Heart left ventricle (tissue), 16 donors: ENCODE results near the gene BEND6. TPM values are rescaled to one million over a fixed set of nuclear protein-coding genes. Genes with fewer than 3 reads are reported as not detected.

Source experiments
- ATAC-seq, 4 donors: fragments of 200-7000 bp; cut with Tn5 transposase; one replicate each; pipeline ENCODE4 v1.9.1; 2020 to 2022; ENCODE audit warnings: moderate library complexity in 4 of 4, mild to moderate bottlenecking in 3 of 4, moderate number of reproducible peaks in 1 of 4
- DNase-seq, 5 donors: peaks; one replicate each; pipeline ENCODE4 v3.0.0-alpha.2; 2020
- H3K27ac ChIP-seq, 12 donors: fragments of 200-600 bp; sonication (generic) in 4 of 12; one replicate each; pipeline versions ENCODE4 v1.5.0 to v1.8.0; 2016 to 2022; ENCODE audit warnings: mild to moderate bottlenecking in 2 of 12
- H3K27me3 ChIP-seq, 9 donors: fragments of 200-600 bp; sonication (generic) in 2 of 9; one replicate each; pipeline versions ENCODE4 v1.5.1 to v1.8.0; 2016 to 2022; ENCODE audit warnings: mild to moderate bottlenecking in 3 of 9
- H3K36me3 ChIP-seq, 9 donors: fragments of 200-600 bp; sonication (generic) in 2 of 9; one replicate each; pipeline versions ENCODE4 v1.5.0 to v1.8.0; 2018 to 2022; ENCODE audit warnings: mild to moderate bottlenecking in 2 of 9
- H3K4me1 ChIP-seq, 12 donors: fragments of 200-600 bp; sonication (generic) in 4 of 12; one replicate each; pipeline versions ENCODE4 v1.5.0 to v1.8.0; 2016 to 2022; ENCODE audit warnings: mild to moderate bottlenecking in 3 of 12
- H3K4me3 ChIP-seq, 12 donors: fragments of 200-600 bp; sonication (generic) in 4 of 12; one replicate each; pipeline versions ENCODE4 v1.5.0 to v1.8.0; 2017 to 2022; ENCODE audit warnings: mild to moderate bottlenecking in 9 of 12, moderate library complexity in 4 of 12
- H3K9me3 ChIP-seq, 12 donors: fragments of 200-600 bp; sonication (generic) in 4 of 12; one replicate each; pipeline versions ENCODE4 v1.5.0 to v1.8.0; 2016 to 2022; ENCODE audit warnings: mild to moderate bottlenecking in 1 of 12
- POLR2A ChIP-seq, 2 donors: fragments of 450-650 bp; IDR thresholded peaks; one replicate each; pipeline ENCODE4 v1.6.1; 2017; ENCODE audit warnings: antibody characterized with exemption in 2 of 2, mild to moderate bottlenecking in 2 of 2, moderate library complexity in 2 of 2
- WGBS, 4 donors: extraction: QIAGEN DNeasy Blood & Tissue Kit in 2 of 4; methylation state at CpG; one replicate each; pipeline versions ENCODE4 v1.1.5 to v1.1.7; 2013 to 2018; 5-methylcytosine and 5-hydroxymethylcytosine counted together
- intact Hi-C, 10 donors: fragments of 100-400 bp; cut with DNase I; formaldehyde crosslinking; loops; one replicate each; pipeline versions ENCODE4 v1.11.1 to v1.14.2; 2022
- polyA plus RNA-seq, 2 donors: library from polyadenylated mRNA; stranded (reverse); fragments of 200-250 nt; gene quantifications; one replicate each; pipeline ENCODE4 v1.2.3, GENCODE V29; 2013
- total RNA-seq, 9 donors: library from RNA; depleted of rRNA in 2 of 9; stranded (reverse); fragments of >200 nt in 2 of 9; fragmentation: NEBNext Ultra II Directional in 3 of 9; extraction: Animal tissue kit (Norgen Biotek cat#: 25700) in 3 of 9; gene quantifications; one replicate each; pipeline versions ENCODE4 v1.1.0 to v1.2.4, GENCODE V29; 2016 to 2023
- TF ChIP-seq, protein P1 (sequence below), 12 donors: fragments of 200-600 bp; sonication (generic) in 4 of 12; IDR thresholded peaks; one replicate each; pipeline versions ENCODE4 v1.5.0 to v1.8.0; 2018 to 2022; ENCODE audit warnings: antibody characterized with exemption in 12 of 12, mild to moderate bottlenecking in 5 of 12
- donor health status: ischemic (EF 13 %, LVEDD 7.1; RV severe dilation, severe dysfunction).
- donor health status: healthy with polysubstance abuse.
- donor health status: DM: no; HTN: yes; CAD: no.
- donor health status: DM: no; HTN: no; CAD: no.
- donor health status: ischemic (EF 25% LVEDD 6.9; RV normal size, moderate dysfunction).
- donor health status: ischemic (EF 25% LVEDD 5.7; RV mildly dilated, moderate dysfunction).
- donor health status: healthy.
- donor health status: DM: yes; HTN: yes; CAD: no.
- donor health status: ischemic (EF 35%, LVEDD 5.7; RV mildly dilated, moderate dysfunction).
- donor health status: nonischemic (EF 11% LVEDD 7.7; RV severe dilation, severe dysfunction).
- donor health status: DM: yes; HTN: yes; CAD: no.
- donor health status: PGD.
- donor health status: ischemic (EF 29% LVEDD 5.4; RV normal size, mild dysfunction).
- donor health status: nonischemic (EF 23%, LVEDD 6.1; RV moderate dilation, normal function).

Gene BEND6
- total and polyA plus RNA-seq, 11 donors, result 0.14 to 2.2 (median 0.41) TPM; not detected in 1

DNA sequence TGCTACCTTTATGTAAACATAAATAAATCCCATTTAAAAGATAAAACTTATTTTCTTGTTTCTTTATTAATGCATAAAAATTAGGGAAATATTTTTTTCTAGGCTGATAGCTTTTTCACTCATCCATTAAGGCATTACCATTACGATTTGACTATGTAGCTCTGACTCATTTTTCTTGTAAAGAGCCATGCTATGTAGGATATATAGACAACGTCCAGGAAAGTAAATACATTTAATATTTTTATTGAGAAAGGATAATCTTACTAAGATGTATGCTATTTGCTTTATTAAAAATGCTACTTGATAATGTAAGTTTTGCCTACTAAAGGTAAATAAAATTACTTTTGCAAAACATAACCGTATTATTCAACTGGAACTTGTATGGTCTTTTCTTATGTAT is 72.4 kb downstream of the BEND6 start:
- 84 to 86% (median 85%) methylated on average over 3 of the region's 3 CpGs for WGBS, 4 donors
- TF ChIP-seq, protein P1, sequence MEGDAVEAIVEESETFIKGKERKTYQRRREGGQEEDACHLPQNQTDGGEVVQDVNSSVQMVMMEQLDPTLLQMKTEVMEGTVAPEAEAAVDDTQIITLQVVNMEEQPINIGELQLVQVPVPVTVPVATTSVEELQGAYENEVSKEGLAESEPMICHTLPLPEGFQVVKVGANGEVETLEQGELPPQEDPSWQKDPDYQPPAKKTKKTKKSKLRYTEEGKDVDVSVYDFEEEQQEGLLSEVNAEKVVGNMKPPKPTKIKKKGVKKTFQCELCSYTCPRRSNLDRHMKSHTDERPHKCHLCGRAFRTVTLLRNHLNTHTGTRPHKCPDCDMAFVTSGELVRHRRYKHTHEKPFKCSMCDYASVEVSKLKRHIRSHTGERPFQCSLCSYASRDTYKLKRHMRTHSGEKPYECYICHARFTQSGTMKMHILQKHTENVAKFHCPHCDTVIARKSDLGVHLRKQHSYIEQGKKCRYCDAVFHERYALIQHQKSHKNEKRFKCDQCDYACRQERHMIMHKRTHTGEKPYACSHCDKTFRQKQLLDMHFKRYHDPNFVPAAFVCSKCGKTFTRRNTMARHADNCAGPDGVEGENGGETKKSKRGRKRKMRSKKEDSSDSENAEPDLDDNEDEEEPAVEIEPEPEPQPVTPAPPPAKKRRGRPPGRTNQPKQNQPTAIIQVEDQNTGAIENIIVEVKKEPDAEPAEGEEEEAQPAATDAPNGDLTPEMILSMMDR (IDR thresholded peaks at IDR 0.05), result no peak
- no peak for TF ChIP-seq POLR2A (IDR thresholded peaks at IDR 0.05)
- ATAC-seq, result no peak
- Histone ChIP-seq H3K4me3 (no peak overlapping the region), H3K4me1 (no peaks in the 10 kb centered on the region), H3K9me3 (peaks cover 0 to 30% (median 11%) of the 10 kb centered on the region in 12 donors), H3K27ac (no peak overlapping the region), H3K27me3 (no peaks in the 10 kb centered on the region), H3K36me3 (no peaks in the 10 kb centered on the region)
- DNase-seq, result no peak
- intact Hi-C loops, result loop anchor here in 2 of 10 donors (10.0 kb wide), 2 partner anchors 288 to 298 kb away; partner anchors contain the start of gene PRIM2 (in 1 of the 2)

- Histone ChIP-seq H3K4me3 (no peak overlapping the region), H3K36me3 (no peaks in the 10 kb centered on the region), H3K27me3 (no peaks in the 10 kb centered on the region), H3K4me1 (no peaks in the 10 kb centered on the region), H3K27ac (no peak overlapping the region), H3K9me3 (peaks cover 0 to 21% (median 9%) of the 10 kb centered on the region in 12 donors)
- WGBS, 4 donors, result 84 to 91% (median 89%) methylated on average over 9 of the region's 9 CpGs
- no peak for DNase-seq
- intact Hi-C loops, result loop anchor here in 2 of 10 donors (10.0 kb wide), 2 partner anchors 286 to 296 kb away; partner anchors contain the start of gene PRIM2 (in 1 of the 2)
- no peak for ATAC-seq
- TF ChIP-seq POLR2A (IDR thresholded peaks at IDR 0.05), result no peak
- TF ChIP-seq, protein P1 (IDR thresholded peaks at IDR 0.05), result no peak
Observed at GRCh38 chr6:57029213-57029612, 74.3 kb downstream of the BEND6 start.

- DNase-seq (no peak), ATAC-seq (no peak)
- WGBS, 4 donors, result 91 to 94% (median 93%) methylated on average over 3 of the region's 3 CpGs
- Histone ChIP-seq H3K4me1 (no peaks in the 10 kb centered on the region), H3K27ac (no peak overlapping the region), H3K27me3 (peaks cover 0 to 3% (median 0%) of the 10 kb centered on the region in 9 donors), H3K9me3 (no peaks in the 10 kb centered on the region), H3K36me3 (no peaks in the 10 kb centered on the region), H3K4me3 (no peak overlapping the region)
- no peak for TF ChIP-seq POLR2A (IDR thresholded peaks at IDR 0.05)
- TF ChIP-seq, protein P1 (IDR thresholded peaks at IDR 0.05), result no peak
- intact Hi-C loops, result no loop called here
Observed at GRCh38 chr6:57033228-57033627, 78.3 kb downstream of the BEND6 start.

DNA sequence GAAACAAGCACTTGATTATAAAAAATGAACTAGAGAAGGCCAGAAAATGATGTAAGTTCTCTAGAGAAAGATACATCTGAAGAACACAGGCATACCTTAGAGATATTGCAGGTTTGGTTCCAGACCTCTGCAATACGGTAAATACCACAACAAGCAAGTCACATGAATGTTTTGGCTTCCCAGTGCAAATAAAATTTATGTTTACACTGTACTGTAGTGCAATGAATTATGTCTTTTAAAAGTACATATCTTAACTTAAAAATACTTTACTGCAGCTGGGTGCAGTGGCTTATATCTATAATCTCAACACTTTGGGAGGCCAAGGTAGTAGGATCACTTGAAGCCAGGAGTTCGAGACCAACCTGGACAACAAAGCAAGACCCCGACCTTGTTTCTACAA is 80.6 kb downstream of the BEND6 start:
- no peaks in the 10 kb centered on the region for H3K4me1 ChIP-seq
- no peak overlapping the region for H3K4me3 ChIP-seq
- no peaks in the 10 kb centered on the region for H3K36me3 ChIP-seq
- H3K27ac ChIP-seq, result no peak overlapping the region
- DNase-seq (no peak), ATAC-seq (no peak)
- intact Hi-C loops, result no loop called here
- H3K27me3 ChIP-seq, result peaks cover 0 to 3% (median 0%) of the 10 kb centered on the region in 9 donors
- no peaks in the 10 kb centered on the region for H3K9me3 ChIP-seq
- 23 to 45% (median 27%) methylated on average over 3 of the region's 3 CpGs for WGBS, 4 donors
- TF ChIP-seq POLR2A (IDR thresholded peaks at IDR 0.05), result no peak
- TF ChIP-seq, protein P1 (IDR thresholded peaks at IDR 0.05), result no peak
